GM18907 (cell line): ENCODE measurements around the gene ALPI.

ENCODE experiments used
- ATAC-seq: cut with Tn5 transposase; IDR thresholded peaks from one replicate; pipeline ENCODE4 v1.9.1; 2021; ENCODE audit warnings: mild to moderate bottlenecking, moderate library complexity; ENCODE audit not compliant: unreplicated experiment

The ALPI gene

DNA sequence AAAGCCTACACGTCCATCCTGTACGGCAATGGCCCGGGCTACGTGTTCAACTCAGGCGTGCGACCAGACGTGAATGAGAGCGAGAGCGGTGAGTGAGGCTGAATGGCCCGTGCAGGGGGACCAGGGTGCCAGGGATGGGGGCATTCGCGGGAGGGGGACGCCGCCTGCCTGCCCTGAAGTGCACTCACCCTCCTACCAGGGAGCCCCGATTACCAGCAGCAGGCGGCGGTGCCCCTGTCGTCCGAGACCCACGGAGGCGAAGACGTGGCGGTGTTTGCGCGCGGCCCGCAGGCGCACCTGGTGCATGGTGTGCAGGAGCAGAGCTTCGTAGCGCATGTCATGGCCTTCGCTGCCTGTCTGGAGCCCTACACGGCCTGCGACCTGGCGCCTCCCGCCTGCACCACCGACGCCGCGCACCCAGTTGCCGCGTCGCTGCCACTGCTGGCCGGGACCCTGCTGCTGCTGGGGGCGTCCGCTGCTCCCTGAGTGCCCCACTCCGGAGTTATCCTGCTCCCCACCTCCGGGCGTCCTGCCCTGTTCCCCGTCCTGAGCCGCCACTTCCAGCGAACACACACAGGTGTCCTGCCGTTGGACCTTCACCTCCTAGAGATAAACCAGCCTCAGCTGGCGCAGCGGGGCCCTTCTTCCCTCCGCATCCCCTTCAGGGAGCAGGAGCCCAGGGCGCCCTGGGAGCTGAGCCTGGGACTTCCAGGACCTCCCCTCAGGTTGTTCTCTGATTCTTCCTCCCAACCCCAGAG, 2.9 kb downstream of the ALPI start:
- no peak for ATAC-seq

DNA sequence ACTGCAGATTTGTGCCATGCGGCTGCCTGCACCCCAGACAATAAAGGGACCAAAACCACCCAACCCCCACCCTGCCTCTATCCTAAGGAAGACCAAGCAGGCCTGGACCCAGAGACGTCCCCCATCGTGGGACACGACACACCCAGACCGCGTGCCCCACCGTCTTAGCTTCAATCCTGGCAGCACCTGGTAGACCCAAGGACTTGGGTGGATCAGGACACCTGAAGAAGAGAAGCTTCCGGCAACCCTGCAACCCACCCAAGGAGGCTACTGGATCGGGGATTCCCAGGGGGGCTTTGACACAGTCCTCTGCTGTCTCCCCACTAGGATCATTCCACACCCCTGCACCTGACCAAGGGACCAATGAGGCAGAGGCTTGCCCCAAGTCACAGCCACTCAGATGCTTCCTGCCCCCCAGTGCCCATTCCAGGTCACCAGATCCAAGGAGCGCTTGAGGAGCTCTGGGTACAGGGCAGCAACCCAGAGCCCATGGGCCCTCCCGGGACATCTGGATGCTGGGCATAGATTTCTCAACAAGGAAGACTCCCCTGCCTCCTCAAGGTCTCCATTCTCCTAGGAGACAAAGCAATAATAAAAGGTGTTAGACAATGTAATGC, 3.6 kb downstream of the ALPI start:
- no peak for ATAC-seq

DNA sequence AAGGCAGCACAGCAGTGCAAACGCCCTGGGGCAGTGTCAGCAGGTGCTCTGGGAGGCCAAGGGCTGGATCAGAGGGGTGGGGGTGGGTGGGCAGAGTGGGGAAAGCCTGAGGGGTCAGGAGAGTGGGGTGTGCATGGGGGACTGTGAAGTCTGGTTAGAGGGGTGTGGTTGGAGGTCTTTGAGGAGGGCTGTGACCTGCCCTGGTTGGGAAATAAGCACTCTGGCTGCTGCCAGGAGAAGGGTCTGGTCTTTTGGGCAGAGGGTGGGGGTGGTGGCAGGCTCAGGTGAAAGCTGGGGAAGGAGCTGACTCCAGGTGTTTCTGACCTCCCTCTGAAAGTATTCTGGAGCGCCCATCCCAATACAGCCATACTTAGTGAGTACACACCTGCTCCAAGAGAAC, 4.2 kb downstream of the ALPI start:
- ATAC-seq, result no peak

DNA sequence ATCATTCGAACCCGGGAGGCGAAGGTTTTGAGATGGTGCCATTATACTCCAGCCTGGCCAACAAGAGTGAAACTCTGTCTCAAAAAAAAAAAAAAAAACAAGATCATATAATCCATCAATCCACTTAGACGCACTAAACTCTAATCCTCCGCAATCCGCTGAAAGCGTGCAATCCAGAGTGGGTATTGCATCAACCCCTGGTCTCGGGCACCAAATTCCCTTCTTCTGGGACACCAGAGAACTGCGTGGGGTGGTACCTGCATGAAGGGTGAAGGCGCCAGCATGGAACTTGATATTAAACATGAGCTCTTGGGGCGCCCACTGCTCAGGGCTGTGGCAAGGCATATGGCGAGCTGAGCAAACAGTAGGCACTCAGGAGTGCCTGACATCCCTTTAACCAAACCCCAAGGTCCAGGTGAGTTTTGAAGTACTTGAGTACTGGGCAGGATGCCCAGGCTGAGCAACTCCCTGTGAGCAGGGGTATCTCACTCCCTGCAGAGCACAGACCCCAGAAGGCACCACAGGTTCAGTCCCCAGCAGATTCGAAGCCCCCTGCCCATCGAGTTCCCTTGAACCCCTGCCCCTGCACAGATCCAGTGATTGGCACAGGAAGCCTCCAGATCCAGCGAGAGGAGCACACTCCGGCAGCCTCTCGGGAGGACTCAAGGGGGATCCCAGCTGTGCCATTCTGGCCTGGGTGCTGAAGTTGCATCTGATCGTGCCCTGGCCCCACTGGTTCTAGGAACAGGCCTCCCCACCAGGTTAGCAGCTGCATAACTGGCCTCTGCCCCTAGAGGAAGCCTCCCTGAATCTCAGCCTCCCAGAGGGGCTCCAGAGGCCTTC, 8.0 kb downstream of the ALPI start:
- no peak for ATAC-seq

DNA sequence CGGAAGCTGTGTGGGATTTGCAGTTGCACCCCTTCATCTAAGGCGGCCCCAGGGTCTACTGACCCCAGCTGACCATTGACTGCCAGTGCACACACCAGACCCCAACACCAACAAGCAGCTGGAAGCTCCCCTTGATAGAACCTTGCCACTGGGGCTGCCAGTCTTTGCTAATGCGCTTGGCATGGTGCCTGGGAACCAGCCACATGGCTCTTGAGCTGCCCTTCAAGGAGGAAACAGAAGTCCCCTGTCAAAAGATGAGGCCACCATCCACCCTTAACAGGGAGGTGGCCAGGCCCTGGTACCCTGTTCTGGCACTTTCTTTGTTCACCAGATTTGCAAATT, 8.6 kb downstream of the ALPI start:
- ATAC-seq, result no peak

DNA sequence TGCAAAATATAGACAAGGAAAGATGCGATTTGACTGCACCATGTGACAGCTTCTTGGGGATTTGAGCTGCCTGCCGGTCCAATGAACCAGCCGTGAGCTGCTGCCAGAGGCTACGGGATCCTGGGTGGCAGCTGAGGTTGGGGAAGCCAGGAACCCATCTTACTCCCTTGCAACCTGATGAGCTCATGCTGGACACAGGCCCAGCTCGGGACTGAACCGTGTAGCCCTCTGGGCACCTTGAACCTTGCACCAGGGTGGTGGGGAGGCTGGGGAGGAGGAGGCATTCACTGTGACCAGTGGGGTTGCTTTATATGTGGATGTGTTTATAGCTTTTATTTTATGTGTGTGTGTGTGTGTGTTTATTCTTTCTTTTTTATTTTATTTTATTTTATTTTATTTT, 9.1 kb downstream of the ALPI start:
- no peak for ATAC-seq

DNA sequence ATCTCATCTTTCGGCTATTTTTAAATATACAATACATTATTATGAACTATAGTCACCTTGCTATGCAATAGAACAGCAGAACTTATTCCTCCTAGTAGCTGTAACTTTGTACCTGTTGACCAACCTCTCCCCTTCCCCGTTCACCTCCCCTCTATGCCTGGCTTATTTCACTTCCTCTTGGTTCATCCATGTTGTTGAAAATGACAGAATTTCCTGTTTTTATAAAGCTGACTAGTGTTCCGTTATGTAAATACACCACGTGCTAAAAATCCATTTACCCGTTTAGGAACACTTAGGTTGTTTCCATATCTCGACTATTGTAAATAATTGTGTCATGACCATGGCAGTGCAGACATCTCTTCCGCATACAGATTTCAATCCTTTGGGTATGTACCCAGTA, 10.3 kb downstream of the ALPI start:
- no peak for ATAC-seq

DNA sequence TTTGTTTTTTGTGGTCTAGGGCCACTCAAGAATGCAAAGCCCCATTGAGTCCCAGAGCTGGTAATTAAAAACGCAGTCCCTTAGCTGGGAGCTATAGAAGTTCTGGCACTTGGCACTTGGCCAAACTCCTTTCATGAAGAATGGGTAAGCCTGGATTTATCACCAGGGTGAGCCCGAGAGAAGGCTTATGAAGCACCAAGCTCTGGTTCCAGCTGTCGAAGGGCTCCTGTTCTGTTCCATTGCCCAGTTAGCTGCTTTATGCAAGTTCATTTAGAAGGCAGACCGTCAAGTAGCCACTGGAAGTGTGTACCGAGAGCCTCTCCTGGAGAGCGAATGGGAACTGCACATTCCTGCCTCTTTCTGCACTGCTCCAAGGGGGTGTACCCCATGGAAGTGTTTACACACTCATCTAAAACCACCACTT, 17.5 kb downstream of the ALPI start:
- no peak for ATAC-seq

DNA sequence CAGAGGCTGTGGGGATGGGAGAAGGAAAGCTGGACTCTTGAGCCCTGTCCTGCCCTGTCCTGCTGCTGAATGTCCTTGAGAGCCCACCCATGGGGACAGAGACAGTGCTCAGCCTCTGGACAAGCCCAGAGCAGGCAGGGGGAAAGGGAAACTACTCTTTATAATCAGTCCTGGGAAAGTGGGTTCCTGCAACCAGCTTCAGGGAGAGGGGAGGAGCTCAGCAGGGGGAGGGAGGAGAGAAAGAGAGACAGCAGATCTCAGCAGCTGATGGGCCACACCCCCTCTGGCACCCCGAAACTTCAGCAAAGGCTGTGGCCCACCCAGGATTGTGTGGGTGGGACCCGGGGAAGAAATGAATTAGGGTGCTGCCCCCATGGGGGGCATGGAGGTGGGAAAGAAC, 20.1 kb downstream of the ALPI start:
- no peak for ATAC-seq

DNA sequence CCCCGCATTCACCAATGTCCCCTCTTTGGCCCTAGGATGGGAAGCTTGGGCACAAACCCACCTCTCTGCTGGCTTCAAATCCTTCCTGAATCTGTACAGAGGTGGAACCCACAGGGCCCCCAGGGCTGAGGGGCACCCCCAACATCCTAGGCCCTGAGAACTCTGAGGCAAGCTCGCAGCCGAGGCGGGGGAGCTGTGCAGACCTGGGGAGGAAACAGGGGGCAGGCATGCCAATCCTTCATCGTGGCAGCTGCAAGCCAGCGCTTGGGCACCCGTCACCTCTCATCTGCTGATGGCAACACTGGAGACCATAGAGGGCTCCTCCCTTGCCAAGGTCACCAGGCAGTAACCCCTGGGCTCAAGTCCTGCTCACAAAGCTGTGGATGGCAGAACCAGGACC, 20.8 kb downstream of the ALPI start:
- ATAC-seq, result no peak

DNA sequence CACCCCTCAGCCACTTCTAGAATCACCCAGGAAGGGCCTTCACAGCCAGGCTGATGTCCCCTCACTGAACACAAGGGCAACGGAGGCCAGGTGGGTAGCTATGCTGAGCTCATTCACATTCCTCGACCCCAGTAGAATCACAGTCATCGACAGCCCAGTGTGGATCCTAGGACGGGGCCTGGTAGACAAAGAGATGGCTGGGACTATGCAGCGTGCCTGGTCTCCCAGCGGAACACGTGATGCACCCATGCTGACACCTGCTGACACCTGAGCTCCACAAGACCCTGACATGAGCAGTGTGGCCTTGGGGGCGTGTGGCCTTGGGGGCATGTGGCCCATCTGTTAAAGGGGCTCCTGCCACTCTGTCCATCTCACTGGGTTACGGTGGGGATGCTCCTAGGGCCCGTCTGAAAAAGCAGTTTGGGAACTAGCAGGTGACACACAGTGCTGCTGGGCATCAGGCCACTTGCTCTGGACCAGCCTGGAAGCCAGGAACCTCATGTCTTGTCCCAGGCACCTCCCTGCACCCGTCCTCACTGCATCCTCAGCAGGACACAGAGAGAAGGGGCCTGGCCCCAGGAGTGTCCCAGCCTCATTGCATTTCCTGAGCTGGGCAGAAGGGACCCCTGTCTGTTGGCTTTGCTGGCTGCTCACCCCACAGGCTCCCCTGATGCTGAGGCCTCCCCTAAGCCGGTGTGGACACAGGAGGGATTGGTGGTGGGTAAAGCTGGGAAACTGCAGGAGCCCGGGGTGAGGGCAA, 22.0 kb downstream of the ALPI start:
- ATAC-seq, result no peak

DNA sequence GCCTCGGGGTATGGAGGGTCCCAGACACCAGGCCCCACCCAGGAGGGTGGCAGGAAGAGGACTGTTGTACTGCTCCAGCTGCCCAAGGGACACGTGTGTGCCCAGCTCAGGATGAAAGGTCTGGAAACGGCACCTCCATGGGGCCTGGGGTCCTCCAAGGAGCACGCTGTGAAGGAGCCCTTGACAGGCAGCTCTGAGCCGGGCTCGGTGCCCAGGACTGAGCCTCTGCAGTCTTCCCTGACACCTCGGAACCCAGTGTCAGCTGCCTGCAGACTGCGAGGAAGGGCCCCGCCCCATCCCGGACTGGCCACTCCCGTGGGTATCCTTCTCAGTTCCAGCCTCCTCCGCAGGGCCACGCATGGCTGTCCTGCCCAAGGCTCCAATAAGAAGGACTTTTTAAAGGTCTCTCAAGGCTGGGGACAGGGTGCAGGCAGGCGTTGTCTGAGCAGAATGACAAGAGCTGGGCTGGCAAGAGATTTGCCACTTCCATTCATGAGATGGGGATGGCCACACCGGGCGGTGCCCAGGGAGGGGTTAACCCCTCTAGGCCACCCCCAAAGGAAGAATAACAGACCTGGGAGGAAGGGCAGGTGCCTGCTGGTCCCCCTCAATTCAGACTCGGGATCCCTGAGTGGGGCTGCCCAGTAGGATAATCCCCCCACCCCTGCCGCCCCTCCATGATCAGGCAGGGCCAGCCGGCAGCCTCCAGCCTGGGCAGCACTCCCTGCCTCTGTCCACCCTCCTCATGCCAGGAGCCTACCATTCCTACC, 22.8 kb downstream of the ALPI start:
- ATAC-seq, result no peak

DNA sequence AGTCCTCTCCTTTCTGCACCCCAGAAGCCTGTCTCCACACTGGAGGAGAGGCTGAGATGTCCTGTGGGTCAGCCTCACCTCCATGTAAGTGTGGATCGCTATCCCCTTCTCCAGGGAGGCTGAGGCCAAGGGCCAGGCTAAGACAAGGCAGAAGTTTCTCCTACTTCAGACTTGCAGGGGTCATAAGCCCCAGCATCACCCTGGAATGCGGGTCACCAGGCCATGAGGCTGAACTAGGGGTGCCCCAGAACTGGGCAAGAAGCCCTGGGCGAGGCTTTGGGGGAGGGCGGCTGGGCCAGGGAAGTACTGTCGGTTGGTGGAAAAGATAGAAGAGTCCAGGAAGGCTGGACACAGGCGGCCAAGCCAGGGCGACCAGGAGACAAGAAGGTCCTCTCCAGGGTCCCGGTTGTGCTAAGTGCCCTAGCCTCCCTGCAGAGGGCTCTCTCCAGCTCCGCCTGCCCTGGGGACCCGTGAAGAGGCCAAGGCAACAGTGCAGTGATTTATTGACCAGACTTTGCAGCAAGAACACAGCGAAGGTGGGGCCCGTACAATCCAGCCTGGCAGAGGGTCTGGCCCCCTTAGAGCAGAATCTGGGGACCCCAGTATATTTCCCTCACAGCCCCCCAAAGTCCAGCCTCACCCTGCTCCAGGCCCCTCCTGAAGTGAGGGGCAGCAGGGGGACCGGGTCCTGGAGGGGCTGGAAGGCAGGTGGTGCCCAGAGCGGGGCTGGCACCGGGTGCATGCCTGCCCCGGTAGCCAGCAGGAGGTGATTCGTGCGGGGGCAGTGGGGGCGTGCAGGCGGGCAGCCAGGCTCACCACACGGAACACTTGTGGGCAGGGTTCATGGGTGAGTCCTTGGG, 23.6 kb downstream of the ALPI start:
- ATAC-seq, result no peak

DNA sequence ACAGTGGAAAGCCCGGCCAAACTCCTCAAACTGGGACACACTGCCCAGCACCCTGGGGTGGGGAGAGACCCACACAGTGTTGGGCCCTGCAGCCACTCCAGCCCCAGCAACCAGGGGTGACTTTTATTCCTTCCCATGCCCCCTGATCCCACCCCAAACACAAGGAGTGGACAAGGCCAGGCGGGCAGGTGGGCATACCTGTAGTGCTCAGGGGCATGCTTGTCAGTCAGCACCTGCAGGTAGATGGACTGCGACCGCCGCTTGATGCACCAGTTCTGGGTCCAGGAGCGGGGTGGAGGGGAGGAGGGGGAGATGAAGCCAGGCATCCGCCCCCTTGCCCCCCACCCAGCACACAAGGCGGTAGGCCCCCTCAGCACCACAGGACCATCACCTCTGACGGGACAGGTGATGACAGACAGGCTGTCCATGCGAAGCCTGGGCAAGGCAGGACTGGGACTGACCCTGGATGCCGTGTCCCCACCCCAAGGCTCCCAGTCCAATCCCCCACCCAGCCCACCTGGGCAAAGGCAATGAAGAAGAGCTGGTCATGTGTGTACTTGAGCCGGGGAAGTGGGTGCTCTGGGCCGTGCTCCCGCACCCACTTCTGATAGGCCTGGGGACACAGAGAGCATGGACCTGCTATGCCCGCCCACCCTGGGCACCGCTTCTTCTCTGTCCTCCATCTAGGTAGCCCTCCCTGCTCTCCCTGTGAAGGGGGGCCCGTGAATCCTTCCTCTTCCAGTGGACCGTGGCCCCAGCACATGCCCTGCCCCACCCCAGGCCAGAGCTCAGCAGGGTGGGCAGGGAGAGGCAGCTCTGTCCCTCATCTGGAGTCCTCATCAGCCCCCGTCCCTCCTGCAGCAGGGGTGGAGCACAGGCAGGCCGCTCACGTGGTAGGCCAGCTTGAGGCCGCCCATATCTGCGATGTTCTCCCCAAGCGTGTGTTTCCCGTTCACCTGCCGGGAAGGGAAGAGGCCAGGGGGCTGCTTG, 24.5 kb downstream of the ALPI start:
- ATAC-seq, result no peak

DNA sequence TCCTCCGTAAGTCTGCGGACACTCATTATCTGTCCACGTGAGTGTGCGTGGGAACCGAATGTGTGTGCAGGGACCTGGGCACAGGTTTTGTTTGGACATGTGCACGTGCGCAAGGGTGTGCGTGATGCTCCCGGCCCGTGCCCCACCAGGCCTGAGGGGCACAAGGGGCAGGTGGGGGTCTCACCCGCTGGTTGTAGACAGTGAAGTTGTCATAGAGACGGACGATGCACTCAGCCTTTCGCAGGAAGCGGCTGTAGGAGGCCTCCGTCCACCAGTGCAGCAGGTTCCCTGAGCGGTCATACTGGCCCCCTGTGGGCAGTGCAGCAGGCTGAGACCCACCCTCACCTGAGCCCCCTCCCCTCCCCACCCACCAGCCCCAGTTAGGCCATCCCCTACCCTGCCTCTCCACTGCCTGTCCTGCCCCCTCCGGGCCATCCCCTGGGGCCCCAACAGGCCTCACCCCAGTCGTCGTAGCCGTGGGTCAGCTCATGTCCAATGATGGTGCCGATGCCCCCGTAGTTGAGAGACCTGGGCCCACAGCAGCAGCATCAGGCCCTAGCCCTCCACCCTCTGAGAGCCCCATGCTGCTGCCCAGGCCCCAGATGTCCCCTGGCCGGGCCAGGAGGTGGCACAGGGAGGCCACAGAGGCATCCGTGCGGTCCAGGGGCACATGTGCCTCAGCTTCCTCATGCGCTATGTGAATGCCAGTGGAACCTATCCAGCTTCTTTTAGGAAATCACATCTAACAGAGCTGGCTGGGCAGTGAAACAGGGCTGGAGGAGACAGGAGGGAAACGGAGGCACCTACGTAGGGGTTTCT, 25.6 kb downstream of the ALPI start:
- no peak for ATAC-seq

DNA sequence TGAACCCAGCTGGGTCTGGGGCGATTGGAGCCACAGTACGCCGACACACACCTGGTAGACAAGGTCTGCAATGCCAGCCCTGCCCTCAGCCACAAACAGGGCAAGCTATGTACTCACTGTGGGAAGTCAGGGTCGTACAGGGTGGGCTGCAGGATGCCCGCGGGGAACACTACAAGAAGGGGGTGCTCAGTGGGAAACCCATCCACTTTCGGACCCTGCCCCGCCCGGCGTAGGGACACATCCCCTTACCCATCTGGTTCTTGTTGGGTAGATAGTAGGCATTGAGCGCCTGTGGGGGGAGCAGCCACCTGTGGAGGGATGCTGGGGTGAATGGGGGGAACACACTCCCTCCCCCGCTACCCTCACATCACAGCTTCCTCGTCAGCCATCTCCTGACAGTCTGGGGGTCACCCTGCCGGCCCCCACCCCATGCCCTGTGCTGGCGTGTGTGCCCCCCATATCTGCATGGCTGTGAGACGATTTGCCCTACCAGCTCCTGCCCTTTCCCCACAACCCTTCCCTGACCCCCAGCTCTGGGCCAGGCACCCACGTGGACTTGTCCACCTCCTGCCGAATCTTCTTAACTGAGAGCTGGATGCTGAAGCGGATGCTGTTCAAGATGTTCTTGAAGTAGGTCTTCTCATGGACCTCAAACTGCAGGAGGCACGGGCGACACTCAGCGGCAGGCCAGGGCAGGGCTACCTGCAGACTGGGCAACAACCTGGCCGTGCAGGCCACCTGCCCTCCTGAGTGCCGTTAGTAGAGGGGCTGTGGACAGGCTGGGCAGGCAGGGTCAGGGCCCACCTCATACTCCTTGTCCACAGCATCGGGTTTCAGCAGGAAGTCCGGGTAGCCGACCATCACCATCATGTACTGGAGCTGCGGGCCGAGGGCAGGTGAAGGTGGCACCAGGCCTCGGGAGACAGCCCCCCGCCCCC, 26.6 kb downstream of the ALPI start:
- ATAC-seq, result no peak
